Colonic mucosa (tissue), 4 donors: ENCODE results near the gene MAP2K4. TPM values are rescaled to one million over a fixed set of nuclear protein-coding genes. Genes with fewer than 3 reads are reported as not detected.
A peak's percentile ranks its signal among the peaks of the same experiment; 100 is the strongest.
"Not testable (repeated sequence)": the region's sequence is repeated elsewhere in the genome, so short reads cannot be mapped to it uniquely, and the experiment has no call there.

Experiments used
- DNase-seq: peaks from one replicate; pipeline ENCODE4 v3.0.0-alpha.2; 2020
- H3K27ac ChIP-seq: fragments of 200-600 bp; one replicate; pipeline ENCODE4 v1.8.0; 2021
- H3K27me3 ChIP-seq: fragments of 200-600 bp; one replicate; pipeline ENCODE4 v1.8.0; 2021
- H3K36me3 ChIP-seq: fragments of 200-600 bp; one replicate; pipeline ENCODE4 v1.8.0; 2021
- H3K4me1 ChIP-seq: fragments of 200-600 bp; one replicate; pipeline ENCODE4 v1.8.0; 2021; ENCODE audit warnings: mild to moderate bottlenecking
- H3K4me3 ChIP-seq: fragments of 200-600 bp; one replicate; pipeline ENCODE4 v1.8.0; 2021
- H3K9ac ChIP-seq, 2 donors: one replicate each; pipeline ENCODE4 v1.7.0; 2013; ENCODE audit warnings: control low read depth in 2 of 2, low read depth in 2 of 2, low read length in 2 of 2
- H3K9me3 ChIP-seq: fragments of 200-600 bp; one replicate; pipeline ENCODE4 v1.8.0; 2021
- CTCF ChIP-seq: fragments of 200-600 bp; IDR thresholded peaks from one replicate; pipeline ENCODE4 v1.8.0; 2022; ENCODE audit warnings: antibody characterized with exemption, mild to moderate bottlenecking
- intact Hi-C: fragments of 100-400 bp; cut with DNase I; formaldehyde crosslinking; loops from one replicate; pipeline ENCODE4 v1.14.1; 2022
- total RNA-seq, 2 donors: library from RNA; stranded (reverse); fragmentation: NEBNext Ultra II Directional in 1 of 2; extraction: Animal tissue kit (Norgen Biotek cat#: 25700) in 1 of 2; gene quantifications; one replicate each; pipeline ENCODE4 v1.2.1, GENCODE V29; 2021
- donor health status: healthy.
- donor health status: DM: no; HTN: no; CAD: no.
- donor health status: DM: no; HTN: no; CAD: no.

Gene MAP2K4
- 10 to 100 TPM; 25.3 to 36.0 TPM for total RNA-seq

- peak within 1 kb of the TSS; percentile 88 for H3K4me3 ChIP-seq
- H3K9me3 ChIP-seq, result no peaks in the 10 kb centered on the region
- H3K4me1 ChIP-seq, result peaks cover 6% of the 10 kb centered on the region
- H3K36me3 ChIP-seq, result no peaks in the 10 kb centered on the region
- H3K27ac ChIP-seq, result peak within 1 kb of the TSS; percentile 80
- DNase-seq, result peak; percentile 97
- no peak for TF ChIP-seq CTCF
- no peaks in the 10 kb centered on the region for H3K27me3 ChIP-seq
- intact Hi-C loops, result no loop called here
- H3K9ac ChIP-seq, result peak within 1 kb of the TSS; percentile 58 to 95
These were observed at the start of gene MAP2K4 for GRCh38 chr17:12020642-12021622. Gene MAP2K4, plus strand, starts transcription at chr17:12020877. Its CDS starts 10 bp downstream, at chr17:12020887.

- intact Hi-C loops, result not testable (repeated sequence)
These were observed 47.9 kb upstream of the MAP2K4 start for GRCh38 chr17:11972741-11973140.

GRCh38 chr17:11979795-11980194 lies 40.9 kb upstream of the MAP2K4 start:
- no peak for DNase-seq
- H3K9ac ChIP-seq, result no peak overlapping the region
- no peaks in the 10 kb centered on the region for H3K4me1 ChIP-seq
- no peak for TF ChIP-seq CTCF
- no peak overlapping the region for H3K4me3 ChIP-seq
- intact Hi-C loops, result no loop called here
- H3K9me3 ChIP-seq, result no peaks in the 10 kb centered on the region
- no peak overlapping the region for H3K27ac ChIP-seq
- H3K27me3 ChIP-seq, result no peaks in the 10 kb centered on the region
- no peaks in the 10 kb centered on the region for H3K36me3 ChIP-seq

More at GRCh38 chr17:11972741-11973140, 47.9 kb upstream of the MAP2K4 start:
- not testable (repeated sequence) for H3K36me3 ChIP-seq, H3K27ac ChIP-seq, H3K9me3 ChIP-seq, H3K9ac ChIP-seq, H3K4me1 ChIP-seq, H3K27me3 ChIP-seq, DNase-seq, H3K4me3 ChIP-seq

GRCh38 chr17:11980813-11981212 lies 39.9 kb upstream of the MAP2K4 start:
- no peaks in the 10 kb centered on the region for H3K9me3 ChIP-seq
- H3K27me3 ChIP-seq, result no peaks in the 10 kb centered on the region
- H3K4me1 ChIP-seq, result no peaks in the 10 kb centered on the region
- DNase-seq, result no peak
- intact Hi-C loops, result no loop called here
- H3K9ac ChIP-seq, result no peak overlapping the region
- TF ChIP-seq CTCF, result no peak
- H3K27ac ChIP-seq, result no peak overlapping the region
- H3K4me3 ChIP-seq, result no peak overlapping the region
- no peaks in the 10 kb centered on the region for H3K36me3 ChIP-seq

- no peak overlapping the region for H3K4me3 ChIP-seq
- TF ChIP-seq CTCF, result no peak
- no peak for DNase-seq
- H3K9me3 ChIP-seq, result no peaks in the 10 kb centered on the region
- H3K9ac ChIP-seq, result no peak overlapping the region
- H3K27ac ChIP-seq, result no peak overlapping the region
- H3K27me3 ChIP-seq, result no peaks in the 10 kb centered on the region
- no peaks in the 10 kb centered on the region for H3K36me3 ChIP-seq
- H3K4me1 ChIP-seq, result no peaks in the 10 kb centered on the region
- intact Hi-C loops, result no loop called here
These were observed 38.8 kb upstream of the MAP2K4 start for GRCh38 chr17:11981862-11982261.
